Suprapubic skin (tissue), 4 donors: Measurements from ENCODE around the gene PLEKHG5.

Experiments used
- CTCF ChIP-seq, 2 donors: fragments of 200-600 bp in 1 of 2; fragments of 450-650 bp in 1 of 2; sonication (generic) in 1 of 2; IDR thresholded peaks; one replicate each; pipeline ENCODE4 v1.5.1; 2016 to 2019; ENCODE audit warnings: antibody characterized with exemption in 2 of 2, mild to moderate bottlenecking in 1 of 2, moderate library complexity in 1 of 2
- EP300 ChIP-seq: sonication (generic); formaldehyde crosslinking; IDR thresholded peaks from one replicate; pipeline ENCODE4 v1.6.1; 2017; ENCODE audit warnings: antibody characterized with exemption
- POLR2A ChIP-seq, 2 donors: fragments of 450-650 bp; IDR thresholded peaks; one replicate each; pipeline ENCODE4 v1.6.1; 2017; ENCODE audit warnings: antibody characterized with exemption in 2 of 2, mild to moderate bottlenecking in 2 of 2, moderate library complexity in 2 of 2
- POLR2AphosphoS5 ChIP-seq, 3 donors: sonication (generic); formaldehyde crosslinking; IDR thresholded peaks; one replicate each; pipeline ENCODE4 v1.6.1; 2017; ENCODE audit warnings: antibody characterized with exemption in 3 of 3

- no peak for TF ChIP-seq CTCF (IDR thresholded peaks at IDR 0.05)
- no peak for TF ChIP-seq POLR2A (IDR thresholded peaks at IDR 0.05)
- no peak for TF ChIP-seq POLR2AphosphoS5 (IDR thresholded peaks at IDR 0.05)
- TF ChIP-seq EP300, result no peak
These were observed 55.9 kb downstream of the PLEKHG5 start for GRCh38 chr1:6435547-6435946.
